Activated CD4-positive, CD25-positive, alpha-beta regulatory T cell treated with anti-CD3 and anti-CD28 coated beads, Interleukin-2, amount 50 U/mL, for 72 hours (primary cell): ENCODE measurements around the gene LMBRD1.
"Not testable (repeated sequence)": the region's sequence is repeated elsewhere in the genome, so short reads cannot be mapped to it uniquely, and the experiment has no call there.

Experiments used
- DNase-seq: peaks from one replicate; pipeline ENCODE4 v3.0.0; 2021

The LMBRD1 gene

GRCh38 chr6:69795469-69796072 is 1.2 kb downstream of the LMBRD1 start:
- no peak for DNase-seq

- no peak for DNase-seq
These were observed 4.5 kb downstream of the LMBRD1 start for GRCh38 chr6:69792292-69792691.

- DNase-seq, result no peak
These were observed 5.7 kb downstream of the LMBRD1 start for GRCh38 chr6:69791065-69791471.

- no peak for DNase-seq
These were observed 6.2 kb downstream of the LMBRD1 start for GRCh38 chr6:69790629-69791028.

GRCh38 chr6:69789578-69789977 is 7.2 kb downstream of the LMBRD1 start:
- DNase-seq, result no peak

GRCh38 chr6:69787436-69787835 is 9.4 kb downstream of the LMBRD1 start:
- DNase-seq, result not testable (repeated sequence)

GRCh38 chr6:69785697-69786096 is 11.1 kb downstream of the LMBRD1 start:
- DNase-seq, result no peak

GRCh38 chr6:69784595-69785377 is 12.0 kb downstream of the LMBRD1 start:
- no peak for DNase-seq

GRCh38 chr6:69783108-69783507 is 13.7 kb downstream of the LMBRD1 start:
- no peak for DNase-seq

- DNase-seq, result no peak
These were observed 16.1 kb downstream of the LMBRD1 start for GRCh38 chr6:69780585-69781178.

- DNase-seq, result no peak
These were observed 20.9 kb downstream of the LMBRD1 start for GRCh38 chr6:69775941-69776340.

GRCh38 chr6:69775585-69775849 is 21.3 kb downstream of the LMBRD1 start:
- no peak for DNase-seq

- DNase-seq, result no peak
These were observed 21.8 kb downstream of the LMBRD1 start for GRCh38 chr6:69774740-69775584.

GRCh38 chr6:69771158-69771906 is 25.5 kb downstream of the LMBRD1 start:
- DNase-seq, result no peak

GRCh38 chr6:69768664-69769063 is 28.1 kb downstream of the LMBRD1 start:
- DNase-seq, result no peak

GRCh38 chr6:69763763-69764162 is 33.0 kb downstream of the LMBRD1 start:
- DNase-seq, result no peak

GRCh38 chr6:69761853-69762252 is 35.0 kb downstream of the LMBRD1 start:
- no peak for DNase-seq

GRCh38 chr6:69758214-69758613 is 38.6 kb downstream of the LMBRD1 start:
- no peak for DNase-seq

- no peak for DNase-seq
These were observed 39.9 kb downstream of the LMBRD1 start for GRCh38 chr6:69756907-69757306.

- DNase-seq, result no peak
These were observed 40.4 kb downstream of the LMBRD1 start for GRCh38 chr6:69756366-69756765.

GRCh38 chr6:69735027-69735426 is 61.8 kb downstream of the LMBRD1 start:
- DNase-seq, result no peak

- no peak for DNase-seq
These were observed 64.2 kb downstream of the LMBRD1 start for GRCh38 chr6:69732640-69733039.

GRCh38 chr6:69732045-69732444 is 64.8 kb downstream of the LMBRD1 start:
- no peak for DNase-seq
